ENCODE results near the gene ACMSD.

DNA sequence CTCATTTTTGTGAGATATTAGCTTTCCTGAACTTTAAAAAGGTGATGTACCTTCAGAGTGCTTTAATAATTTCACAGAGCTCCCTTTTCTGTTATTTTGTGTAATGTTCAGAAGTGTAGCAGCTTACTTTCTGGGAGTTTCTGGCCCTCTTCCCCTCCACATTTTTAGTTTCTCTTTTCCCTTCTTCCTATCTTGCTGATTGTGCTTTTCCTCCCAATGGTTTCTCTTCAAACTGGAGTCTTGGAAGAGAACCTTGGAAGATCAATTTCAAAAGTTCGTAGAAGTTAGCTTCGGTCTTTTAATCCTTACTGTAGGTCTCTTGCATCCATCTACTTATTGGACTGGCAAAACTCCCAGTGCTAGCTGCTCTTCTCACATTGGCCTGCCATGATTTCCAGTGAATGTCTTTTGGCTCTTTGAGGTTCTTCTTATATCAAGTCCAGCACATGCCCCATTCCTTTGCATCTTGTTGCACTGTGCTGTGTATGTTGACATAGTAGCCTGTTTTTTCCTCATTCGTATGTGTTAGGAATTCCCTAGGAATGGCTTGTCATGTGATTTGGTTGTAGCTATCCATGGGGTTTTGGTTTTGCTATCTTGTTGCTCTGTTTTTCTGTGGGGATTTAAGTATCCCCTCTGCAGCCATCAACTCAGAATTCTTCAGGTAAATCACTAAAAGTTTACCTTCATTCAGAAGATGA, 88.0 kb downstream of the ACMSD start:
- TF ChIP-seq, protein P1, sequence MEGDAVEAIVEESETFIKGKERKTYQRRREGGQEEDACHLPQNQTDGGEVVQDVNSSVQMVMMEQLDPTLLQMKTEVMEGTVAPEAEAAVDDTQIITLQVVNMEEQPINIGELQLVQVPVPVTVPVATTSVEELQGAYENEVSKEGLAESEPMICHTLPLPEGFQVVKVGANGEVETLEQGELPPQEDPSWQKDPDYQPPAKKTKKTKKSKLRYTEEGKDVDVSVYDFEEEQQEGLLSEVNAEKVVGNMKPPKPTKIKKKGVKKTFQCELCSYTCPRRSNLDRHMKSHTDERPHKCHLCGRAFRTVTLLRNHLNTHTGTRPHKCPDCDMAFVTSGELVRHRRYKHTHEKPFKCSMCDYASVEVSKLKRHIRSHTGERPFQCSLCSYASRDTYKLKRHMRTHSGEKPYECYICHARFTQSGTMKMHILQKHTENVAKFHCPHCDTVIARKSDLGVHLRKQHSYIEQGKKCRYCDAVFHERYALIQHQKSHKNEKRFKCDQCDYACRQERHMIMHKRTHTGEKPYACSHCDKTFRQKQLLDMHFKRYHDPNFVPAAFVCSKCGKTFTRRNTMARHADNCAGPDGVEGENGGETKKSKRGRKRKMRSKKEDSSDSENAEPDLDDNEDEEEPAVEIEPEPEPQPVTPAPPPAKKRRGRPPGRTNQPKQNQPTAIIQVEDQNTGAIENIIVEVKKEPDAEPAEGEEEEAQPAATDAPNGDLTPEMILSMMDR (IDR thresholded peaks at IDR 0.05 in 4 of 5, conservative IDR thresholded peaks at IDR 0.05 in 1 of 5), result no peak
- no peak for TF ChIP-seq POLR2A (IDR thresholded peaks at IDR 0.05)

All from gastrocnemius medialis (tissue), 4 donors.